Activated B cell treated with CpG ODN at 0.5 μM for 24 hours (primary cell): ENCODE results near the gene KSR2. TPM values are rescaled to one million over a fixed set of nuclear protein-coding genes. Genes with fewer than 3 reads are reported as not detected.
A peak's percentile ranks its signal among the peaks of the same experiment; 100 is the strongest.

Source experiments
- ATAC-seq: fragments of 200-7000 bp; cut with Tn5 transposase; one replicate; pipeline ENCODE4 v1.10.0; 2021; ENCODE audit warnings: low read depth, mild to moderate bottlenecking, moderate library complexity
- CTCF ChIA-PET: fragments of 350-600 bp; sonication (Branson Sonifier 250); formaldehyde crosslinking; loops from one replicate; lab custom pipeline; 2021; ENCODE audit warnings: antibody characterized with exemption; lab: Charles Lee
- POLR2A ChIA-PET: fragments of 350-600 bp; sonication (Branson Sonifier 250); formaldehyde crosslinking; loops from one replicate; lab custom pipeline; 2021; ENCODE audit warnings: antibody characterized with exemption; lab: Charles Lee
- DNase-seq: peaks from one replicate; pipeline ENCODE4 v3.0.0; 2022
- H3K27ac Mint-ChIP-seq: one replicate; pipeline ENCODE4 v1.8.0; 2020; ENCODE audit warnings: mixed read lengths
- H3K27me3 Mint-ChIP-seq: one replicate; pipeline ENCODE4 v1.8.0; 2021; ENCODE audit warnings: mixed read lengths
- H3K36me3 Mint-ChIP-seq: one replicate; pipeline ENCODE4 v1.8.0; 2021; ENCODE audit warnings: low read depth, mixed read lengths
- H3K4me1 Mint-ChIP-seq: one replicate; pipeline ENCODE4 v1.8.0; 2021; ENCODE audit warnings: mixed read lengths
- H3K4me3 Mint-ChIP-seq: one replicate; pipeline ENCODE4 v1.8.0; 2020; ENCODE audit warnings: mild to moderate bottlenecking, mixed read lengths
- H3K9me3 Mint-ChIP-seq: one replicate; pipeline ENCODE4 v1.8.0; 2020; ENCODE audit warnings: mixed read lengths
- intact Hi-C: fragments of 100-400 bp; cut with micrococcal nuclease; formaldehyde crosslinking; loops from one replicate; pipeline ENCODE4 v1.15.1; 2024
- total RNA-seq: library from RNA; stranded (reverse); gene quantifications from 2 replicates; pipeline ENCODE4 v1.2.3, GENCODE V29; 2022
- TF ChIP-seq, protein P1 (sequence below): fragments of 200-600 bp; IDR thresholded peaks from one replicate; pipeline ENCODE4 v1.8.0; 2022; ENCODE audit warnings: antibody characterized with exemption, mild to moderate bottlenecking

KSR2 gene
- total RNA-seq, 1 donor from 2014 or later: not detected

DNA sequence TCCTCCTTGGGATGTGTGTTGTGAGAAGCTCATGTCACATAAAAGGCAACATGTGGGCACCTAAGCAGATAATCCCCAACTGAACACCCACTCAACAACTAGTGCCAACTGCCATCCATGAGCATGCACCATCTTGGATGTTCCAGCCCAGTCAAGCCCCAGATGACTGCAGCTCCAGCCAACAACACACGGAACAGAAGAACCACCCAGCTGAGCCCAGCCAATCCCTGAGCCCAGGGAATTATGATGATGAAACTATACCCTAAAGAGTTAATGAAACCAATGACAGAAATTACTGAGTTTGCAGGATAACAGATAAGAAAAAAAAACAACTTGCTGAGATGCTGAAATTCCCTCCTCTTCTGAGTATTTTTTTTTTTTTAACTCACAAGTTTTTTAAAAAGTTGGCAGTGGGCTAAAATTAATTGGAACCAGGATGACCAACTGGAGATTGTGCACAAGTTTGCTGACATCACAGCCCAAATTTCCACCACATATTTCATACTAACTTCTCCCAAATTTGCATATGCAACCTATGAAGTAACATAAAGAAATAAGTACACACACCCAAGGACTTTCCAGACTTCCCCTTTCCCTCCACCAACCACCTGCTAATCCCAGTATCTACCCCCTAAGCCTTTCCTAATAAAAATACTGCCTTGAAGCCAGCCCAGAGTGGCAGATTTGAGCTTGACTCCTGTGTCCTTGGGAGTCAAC, 124.5 kb downstream of the KSR2 start:
- Mint-ChIP-seq H3K27me3 (peaks cover 12% of the 10 kb centered on the region), H3K4me1 (no peaks in the 10 kb centered on the region), H3K4me3 (no peak overlapping the region), H3K36me3 (no peaks in the 10 kb centered on the region), H3K27ac (no peak overlapping the region), H3K9me3 (peaks cover 4% of the 10 kb centered on the region)
- intact Hi-C loops: no loop called here
- ATAC-seq (no peak), DNase-seq (no peak)
- CTCF ChIA-PET: interaction anchor here (1.0 kb wide), 1 partner anchor 13 kb away, joined by 3 read pairs; no protein-coding TSS in a partner anchor
- POLR2A ChIA-PET: no interaction called here
- TF ChIP-seq, protein P1, sequence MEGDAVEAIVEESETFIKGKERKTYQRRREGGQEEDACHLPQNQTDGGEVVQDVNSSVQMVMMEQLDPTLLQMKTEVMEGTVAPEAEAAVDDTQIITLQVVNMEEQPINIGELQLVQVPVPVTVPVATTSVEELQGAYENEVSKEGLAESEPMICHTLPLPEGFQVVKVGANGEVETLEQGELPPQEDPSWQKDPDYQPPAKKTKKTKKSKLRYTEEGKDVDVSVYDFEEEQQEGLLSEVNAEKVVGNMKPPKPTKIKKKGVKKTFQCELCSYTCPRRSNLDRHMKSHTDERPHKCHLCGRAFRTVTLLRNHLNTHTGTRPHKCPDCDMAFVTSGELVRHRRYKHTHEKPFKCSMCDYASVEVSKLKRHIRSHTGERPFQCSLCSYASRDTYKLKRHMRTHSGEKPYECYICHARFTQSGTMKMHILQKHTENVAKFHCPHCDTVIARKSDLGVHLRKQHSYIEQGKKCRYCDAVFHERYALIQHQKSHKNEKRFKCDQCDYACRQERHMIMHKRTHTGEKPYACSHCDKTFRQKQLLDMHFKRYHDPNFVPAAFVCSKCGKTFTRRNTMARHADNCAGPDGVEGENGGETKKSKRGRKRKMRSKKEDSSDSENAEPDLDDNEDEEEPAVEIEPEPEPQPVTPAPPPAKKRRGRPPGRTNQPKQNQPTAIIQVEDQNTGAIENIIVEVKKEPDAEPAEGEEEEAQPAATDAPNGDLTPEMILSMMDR: no peak

DNA sequence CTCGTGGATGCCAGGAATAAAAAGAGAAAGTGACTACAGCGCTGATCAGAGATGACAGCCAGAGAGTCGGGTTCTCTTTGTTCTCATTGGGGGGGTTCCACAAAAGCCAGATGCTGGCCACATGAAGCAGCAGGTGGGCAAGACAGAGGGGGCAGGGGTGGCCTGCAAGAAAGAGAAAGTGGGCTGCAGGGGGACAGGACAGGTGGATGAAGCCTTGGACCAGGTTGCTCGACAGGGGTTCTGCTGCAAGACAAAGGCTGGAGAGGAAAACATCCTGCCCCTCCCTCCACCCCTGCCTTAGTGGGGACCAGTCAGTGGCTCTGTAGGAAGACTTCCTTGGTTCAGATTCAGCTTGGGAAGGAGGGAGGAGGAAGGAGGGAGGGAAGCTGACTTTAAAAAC, 126.2 kb downstream of the KSR2 start:
- CTCF ChIA-PET: no interaction called here
- intact Hi-C loops: no loop called here
- Mint-ChIP-seq H3K27ac (no peak overlapping the region), H3K4me3 (no peak overlapping the region), H3K27me3 (peaks cover 7% of the 10 kb centered on the region), H3K36me3 (no peaks in the 10 kb centered on the region), H3K9me3 (peaks cover 4% of the 10 kb centered on the region), H3K4me1 (no peaks in the 10 kb centered on the region)
- TF ChIP-seq, protein P1: no peak
- DNase-seq (no peak), ATAC-seq (no peak)
- POLR2A ChIA-PET: no interaction called here

DNA sequence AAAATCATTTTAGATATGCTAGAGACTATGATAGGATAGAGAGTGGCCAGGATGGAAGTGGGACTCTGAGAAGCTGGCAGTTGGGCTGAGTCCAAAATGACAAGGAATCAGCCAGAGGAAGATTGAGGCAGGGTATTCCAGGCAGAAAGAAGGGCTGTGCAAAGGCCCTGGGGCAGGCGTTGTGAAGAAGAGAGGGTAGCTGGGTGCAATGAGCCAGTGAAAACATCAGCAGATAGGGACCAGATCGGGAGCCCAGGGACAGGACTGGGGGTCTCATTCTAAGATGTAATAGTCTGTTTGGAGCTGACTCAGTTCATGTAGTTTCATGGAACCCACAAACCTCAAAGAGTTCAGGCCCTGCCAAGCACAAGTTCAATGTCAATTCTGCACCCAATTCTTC, 126.6 kb downstream of the KSR2 start:
- peaks cover 4% of the 10 kb centered on the region for H3K9me3 Mint-ChIP-seq
- TF ChIP-seq, protein P1: no peak
- H3K4me3 Mint-ChIP-seq: no peak overlapping the region
- peaks cover 9% of the 10 kb centered on the region for H3K27me3 Mint-ChIP-seq
- intact Hi-C loops: no loop called here
- DNase-seq: no peak
- ATAC-seq: no peak
- no peaks in the 10 kb centered on the region for H3K36me3 Mint-ChIP-seq
- peaks cover 1% of the 10 kb centered on the region for H3K4me1 Mint-ChIP-seq
- H3K27ac Mint-ChIP-seq: no peak overlapping the region
- ChIA-PET POLR2A (no interaction called here), CTCF (no interaction called here)

DNA sequence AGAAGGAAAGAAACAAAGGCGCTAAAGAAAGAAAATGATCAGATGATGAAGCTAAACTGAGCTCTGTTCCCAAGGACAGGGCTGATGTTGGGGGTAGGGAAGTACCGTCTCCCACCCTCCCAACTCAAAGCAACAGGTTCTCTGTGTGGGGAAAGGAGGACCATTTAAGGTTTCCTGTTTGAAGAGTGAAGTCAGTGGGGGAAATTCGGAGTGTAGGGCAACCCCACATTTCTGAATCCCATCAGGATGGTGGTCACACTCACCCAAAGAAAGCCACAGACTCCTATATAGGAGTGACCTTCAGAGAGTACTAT, 131.1 kb downstream of the KSR2 start:
- no peaks in the 10 kb centered on the region for H3K9me3 Mint-ChIP-seq
- no peak overlapping the region for H3K4me3 Mint-ChIP-seq
- DNase-seq (no peak), ATAC-seq (no peak)
- H3K27me3 Mint-ChIP-seq: peaks cover 10% of the 10 kb centered on the region
- no peak overlapping the region for H3K27ac Mint-ChIP-seq
- no peaks in the 10 kb centered on the region for H3K36me3 Mint-ChIP-seq
- TF ChIP-seq, protein P1: no peak
- POLR2A ChIA-PET: no interaction called here
- peaks cover 3% of the 10 kb centered on the region for H3K4me1 Mint-ChIP-seq
- intact Hi-C loops: loop anchor here (1.0 kb wide), 2 partner anchors 601 to 625 kb away; no protein-coding TSS in a partner anchor
- CTCF ChIA-PET: interaction anchor here (1.1 to 1.5 kb wide), 2 partner anchors 12 to 471 kb away, joined by 4 to 5 read pairs; no protein-coding TSS in a partner anchor

DNA sequence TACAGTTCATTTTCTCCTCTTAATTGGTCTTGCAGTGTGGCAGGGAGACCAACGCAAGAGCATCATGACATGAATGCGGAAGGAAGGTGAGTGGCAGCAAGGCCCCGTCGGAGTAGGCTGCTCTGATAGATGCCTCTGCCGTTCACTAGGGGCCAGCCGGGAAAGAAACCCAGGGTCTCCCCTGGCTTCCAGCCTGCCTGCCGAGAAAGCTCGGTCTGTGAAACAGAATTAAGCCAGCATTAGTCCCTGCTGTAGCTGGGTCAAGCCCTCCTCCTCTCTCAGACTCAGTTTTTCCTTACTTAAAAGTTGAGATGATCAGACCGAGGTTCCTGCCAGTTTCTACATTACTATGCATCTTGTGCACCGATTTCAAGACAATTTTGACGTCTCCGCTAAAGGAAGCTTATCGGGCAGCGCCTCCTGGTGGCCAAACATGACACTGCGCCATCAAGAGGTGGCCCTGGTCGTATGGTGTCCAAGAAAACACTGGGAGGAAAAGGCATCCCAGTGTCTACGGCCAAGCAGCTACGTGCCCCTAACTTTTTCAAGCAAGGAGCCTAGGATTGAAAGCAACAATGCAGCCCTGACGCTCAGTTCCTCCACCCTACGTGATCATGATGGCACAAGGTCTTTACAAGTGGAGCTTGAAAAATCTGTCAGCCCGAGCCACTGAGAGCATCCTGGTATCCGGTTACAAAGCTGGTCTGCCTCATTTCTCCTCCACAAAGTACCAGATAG, 131.6 kb downstream of the KSR2 start:
- no peak overlapping the region for H3K4me3 Mint-ChIP-seq
- intact Hi-C loops: loop anchor here (1.0 kb wide), 2 partner anchors 601 to 625 kb away; no protein-coding TSS in a partner anchor

More for the DNA sequence above, 131.6 kb downstream of the KSR2 start:
- ChIA-PET POLR2A (no interaction called here), CTCF (interaction anchor here (0.8 to 1.5 kb wide), 3 partner anchors 9 to 471 kb away, joined by 3 to 5 read pairs (median 4); no protein-coding TSS in a partner anchor)
- no peaks in the 10 kb centered on the region for H3K9me3 Mint-ChIP-seq
- ATAC-seq: peak; percentile 37
- no peak overlapping the region for H3K27ac Mint-ChIP-seq
- DNase-seq: peak; percentile 53
- peaks cover 3% of the 10 kb centered on the region for H3K4me1 Mint-ChIP-seq
- no peaks in the 10 kb centered on the region for H3K36me3 Mint-ChIP-seq
- TF ChIP-seq, protein P1: peak; percentile 58
- peaks cover 10% of the 10 kb centered on the region for H3K27me3 Mint-ChIP-seq
